TTC549 (cell line): ENCODE measurements around the gene PTK6.
"Not testable (repeated sequence)": the region's sequence is repeated elsewhere in the genome, so short reads cannot be mapped to it uniquely, and the experiment has no call there.

Experiments used
- FAIRE-seq: peaks from 2 replicates; lab custom pipeline; 2012; peaks lifted over from hg19 to GRCh38; lab: Jason Lieb, UNC

Gene PTK6

DNA sequence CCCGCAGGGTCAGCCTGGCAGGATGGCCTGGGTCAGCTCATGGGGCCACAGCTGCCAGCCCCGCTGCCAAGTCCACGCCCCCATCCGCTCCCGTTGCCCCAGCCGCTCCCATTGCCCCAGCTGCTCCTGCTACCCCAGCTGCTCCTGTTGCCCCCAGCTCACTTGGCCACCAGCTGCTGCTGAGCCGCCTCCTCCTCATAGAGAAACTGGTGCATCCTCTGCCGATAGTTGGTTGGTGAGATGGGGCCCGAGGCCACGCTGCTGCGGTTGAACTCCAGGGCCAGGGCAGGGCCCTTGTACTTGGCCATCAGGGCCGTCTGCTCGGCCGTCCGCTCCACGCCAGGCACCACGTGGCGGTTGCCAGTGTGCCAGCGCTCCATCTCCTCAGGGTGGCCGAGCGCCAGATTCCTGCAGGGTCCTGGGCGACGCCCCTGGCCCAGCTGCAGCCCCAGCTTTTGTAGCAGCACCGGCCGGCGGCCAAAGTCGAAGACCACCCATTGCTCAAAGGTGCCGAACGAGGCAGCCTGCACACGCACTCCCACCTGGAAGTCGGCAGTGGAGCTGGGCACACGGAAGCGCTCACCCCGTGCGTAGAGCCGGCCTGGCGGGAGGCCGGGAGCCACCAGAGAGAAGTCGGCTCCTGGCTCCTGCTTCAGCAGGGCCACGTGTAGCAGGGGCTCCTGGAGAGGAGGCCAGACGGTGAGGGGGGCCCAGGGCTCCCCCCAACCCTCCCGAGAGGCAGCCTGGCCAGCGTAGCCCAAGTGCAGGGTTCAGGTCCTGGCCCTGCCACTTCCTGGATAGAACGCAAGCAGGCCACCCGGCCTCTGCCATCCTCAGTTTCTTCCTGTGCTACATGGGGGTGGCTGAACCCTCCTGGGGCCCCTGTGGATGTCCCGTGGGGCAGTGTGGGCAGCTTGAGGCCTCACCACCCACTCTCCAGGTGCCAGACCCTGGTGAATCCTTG lies 32.1 kb upstream of the PTK6 start:
- no peak for FAIRE-seq

DNA sequence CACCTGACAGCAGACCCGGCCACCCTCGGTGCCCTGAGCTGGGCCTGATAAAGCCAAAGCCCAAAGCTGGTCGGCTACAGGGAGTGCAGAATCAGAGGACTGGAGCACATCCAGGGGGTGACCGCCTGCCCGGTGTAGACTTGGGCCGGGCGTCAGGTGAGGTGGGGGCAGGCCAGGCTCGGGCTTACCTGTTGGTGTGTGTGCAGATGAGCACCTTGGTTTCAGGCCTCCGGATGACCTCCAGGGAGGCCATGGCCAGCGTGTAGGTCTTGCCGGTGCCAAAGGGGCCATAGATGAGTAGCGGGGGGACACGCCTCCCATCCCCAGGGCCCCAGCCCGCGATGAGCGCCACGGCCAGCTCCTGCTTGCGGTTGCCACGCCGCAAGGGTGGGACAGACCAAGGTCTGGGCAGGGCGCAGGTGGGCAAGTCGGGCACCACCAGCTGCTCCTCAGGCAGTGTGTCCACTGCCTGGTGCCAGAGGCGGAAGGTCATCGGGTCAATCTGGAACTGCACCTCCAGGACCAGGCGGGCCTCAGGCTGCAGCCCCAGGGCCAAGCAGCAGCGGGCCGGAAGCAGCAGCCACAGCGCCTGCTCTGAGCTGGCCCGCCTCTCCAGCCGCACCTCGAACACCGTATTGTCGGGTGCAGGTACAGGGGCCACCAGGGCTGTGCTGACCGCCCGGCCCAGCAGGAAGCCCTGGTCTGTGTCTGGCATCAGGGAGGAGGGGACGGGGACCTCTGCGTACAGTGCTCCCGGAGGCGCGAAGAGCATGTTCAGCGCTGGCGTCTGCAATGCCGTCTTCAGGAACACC lies 31.2 kb upstream of the PTK6 start:
- no peak for FAIRE-seq

DNA sequence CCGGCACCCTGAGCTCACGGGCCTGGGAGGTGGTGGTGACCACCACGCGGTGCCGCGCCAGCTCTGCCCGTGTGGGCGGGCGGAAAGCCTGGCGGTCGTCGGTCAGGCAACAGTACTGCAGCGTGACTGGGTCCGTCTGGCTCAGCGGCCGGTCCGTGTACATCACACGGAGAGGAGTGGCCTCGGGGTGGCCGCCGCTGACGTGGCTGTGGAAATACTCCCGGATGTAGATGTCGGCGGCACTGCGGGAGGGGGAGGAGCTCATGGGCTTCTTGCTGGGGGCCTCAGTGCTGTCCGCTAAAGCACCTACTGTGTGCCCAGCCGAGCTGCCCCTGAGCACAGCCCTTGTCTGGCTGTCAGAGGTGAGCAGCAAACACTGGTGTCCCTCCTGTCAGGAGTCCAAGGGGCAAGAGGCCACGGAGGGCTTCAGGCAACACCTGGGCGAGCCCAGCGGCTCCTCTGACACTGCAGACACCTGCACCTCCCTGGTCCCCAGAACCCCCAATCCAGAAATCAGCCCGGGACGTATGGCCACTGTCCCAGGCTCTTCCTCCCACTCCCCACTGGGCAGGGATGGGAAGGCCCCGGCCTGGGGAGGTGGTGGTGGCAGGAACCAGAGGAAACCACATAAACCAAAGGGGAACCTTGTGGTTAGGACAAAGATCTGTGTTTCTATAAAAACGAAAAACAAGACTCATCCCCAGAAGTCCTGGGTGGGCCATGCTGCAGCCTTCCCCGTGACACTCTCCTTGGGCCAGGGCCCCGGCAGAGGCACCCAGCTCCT lies 30.4 kb upstream of the PTK6 start:
- no peak for FAIRE-seq

DNA sequence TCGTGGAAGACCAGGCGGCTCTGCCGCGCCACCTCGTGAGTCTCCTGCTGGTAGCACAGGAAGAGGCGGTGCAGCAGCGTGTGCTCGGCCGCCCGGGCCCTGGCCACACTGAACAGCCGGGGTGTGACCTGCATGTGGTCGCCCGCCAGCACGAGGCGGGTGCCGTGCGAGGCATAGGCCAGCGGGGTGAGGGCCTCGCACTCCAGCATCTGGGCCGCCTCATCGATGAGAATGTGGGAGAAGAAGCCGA lies 29.9 kb upstream of the PTK6 start:
- FAIRE-seq: no peak

DNA sequence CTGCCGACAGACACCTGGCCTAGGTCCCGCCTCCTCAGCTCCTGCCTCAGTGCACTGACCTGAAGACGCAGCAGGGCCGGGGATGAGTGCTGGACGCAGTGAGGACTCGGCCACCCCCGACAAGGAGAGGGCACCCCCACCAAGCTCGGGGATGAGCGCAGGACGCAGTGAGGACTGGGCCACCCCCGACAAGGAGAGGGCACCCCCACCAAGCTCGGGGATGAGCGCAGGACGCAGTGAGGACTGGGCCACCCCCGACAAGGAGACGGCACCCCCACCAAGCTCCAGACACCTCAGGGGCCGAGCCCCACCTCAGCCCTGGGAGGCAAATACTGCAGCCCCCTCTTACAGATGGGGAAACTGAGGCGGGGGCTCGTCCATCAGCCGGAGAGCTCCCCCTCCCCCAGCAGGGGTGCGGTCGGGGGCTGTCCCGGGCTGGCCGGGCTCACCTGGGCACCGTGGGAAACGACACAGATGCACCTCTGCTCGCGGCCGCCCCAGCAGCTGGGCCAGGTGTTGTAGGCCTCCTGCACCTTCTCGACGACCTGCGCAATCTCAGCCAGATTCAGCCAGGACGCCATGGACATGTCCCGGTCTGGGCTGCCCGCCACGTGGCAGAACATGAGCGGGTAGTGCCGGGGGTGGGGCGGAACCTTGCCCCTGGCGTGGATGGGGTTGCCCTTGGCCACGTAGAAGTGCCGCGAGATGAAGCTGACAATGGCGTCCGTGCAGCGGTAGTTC lies 29.4 kb upstream of the PTK6 start:
- no peak for FAIRE-seq

DNA sequence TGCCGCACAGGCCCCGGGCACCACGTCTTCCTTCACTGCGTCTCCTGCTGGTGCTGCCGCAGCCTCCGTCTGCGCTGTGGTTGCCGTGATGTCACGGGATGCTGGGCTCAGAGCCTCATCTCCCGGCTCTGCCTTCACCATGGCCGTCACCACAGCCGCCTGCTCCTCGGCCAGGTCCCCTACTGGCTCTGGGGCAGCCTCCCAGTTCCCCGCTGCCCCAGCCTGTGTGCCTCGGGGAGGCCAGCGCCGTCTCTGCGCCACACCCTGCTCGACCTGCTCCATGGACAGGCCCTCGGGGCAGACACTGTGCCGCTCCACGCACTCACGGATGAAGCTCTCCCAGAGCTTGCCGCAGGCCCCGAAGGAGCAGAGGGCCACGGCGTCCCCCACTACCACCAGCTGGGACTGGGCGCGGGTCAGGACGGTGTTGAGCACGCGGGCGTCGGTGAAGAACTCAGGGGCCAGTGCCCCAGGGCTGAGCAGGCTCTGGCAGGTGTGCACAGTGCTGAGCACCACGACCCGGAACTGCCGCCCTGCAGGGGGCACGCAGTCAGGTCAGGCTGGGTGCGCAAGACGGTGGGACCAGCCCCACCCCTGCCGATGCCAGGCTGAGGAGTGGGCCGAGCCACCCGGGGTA lies 28.6 kb upstream of the PTK6 start:
- FAIRE-seq: no peak

DNA sequence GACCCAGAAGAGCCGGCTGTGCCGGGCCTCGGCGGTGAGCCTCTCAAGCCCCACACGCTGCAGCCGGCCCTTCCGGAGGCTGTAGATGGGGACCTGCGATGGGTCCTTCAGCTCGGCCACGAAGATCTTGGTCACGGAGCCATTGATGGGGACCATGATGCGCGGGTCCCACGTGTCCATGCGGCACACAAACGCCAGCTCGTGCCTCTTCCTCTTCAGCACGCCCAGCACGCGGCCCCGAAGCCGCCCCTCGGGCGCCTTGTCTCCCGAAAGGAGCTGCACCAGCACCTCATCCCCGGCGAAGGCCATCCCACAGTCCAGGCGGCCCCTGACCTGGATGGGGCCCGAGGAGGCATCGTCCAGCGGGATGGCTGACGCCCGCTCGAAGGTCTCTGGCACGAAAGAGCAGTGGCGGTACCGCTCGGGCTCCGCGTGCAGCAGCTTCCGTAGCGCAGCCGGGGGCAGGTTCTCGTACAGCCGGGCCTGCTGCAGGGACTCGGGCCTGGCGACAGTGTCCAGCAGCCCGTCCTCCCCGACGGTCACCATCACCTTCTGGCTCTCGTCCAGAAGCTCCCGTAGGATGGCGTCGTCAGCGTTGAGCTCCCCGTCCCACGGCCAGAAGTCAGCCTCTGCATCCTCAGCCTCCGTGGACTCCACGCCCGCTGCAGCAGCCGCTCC lies 28.0 kb upstream of the PTK6 start:
- no peak for FAIRE-seq

DNA sequence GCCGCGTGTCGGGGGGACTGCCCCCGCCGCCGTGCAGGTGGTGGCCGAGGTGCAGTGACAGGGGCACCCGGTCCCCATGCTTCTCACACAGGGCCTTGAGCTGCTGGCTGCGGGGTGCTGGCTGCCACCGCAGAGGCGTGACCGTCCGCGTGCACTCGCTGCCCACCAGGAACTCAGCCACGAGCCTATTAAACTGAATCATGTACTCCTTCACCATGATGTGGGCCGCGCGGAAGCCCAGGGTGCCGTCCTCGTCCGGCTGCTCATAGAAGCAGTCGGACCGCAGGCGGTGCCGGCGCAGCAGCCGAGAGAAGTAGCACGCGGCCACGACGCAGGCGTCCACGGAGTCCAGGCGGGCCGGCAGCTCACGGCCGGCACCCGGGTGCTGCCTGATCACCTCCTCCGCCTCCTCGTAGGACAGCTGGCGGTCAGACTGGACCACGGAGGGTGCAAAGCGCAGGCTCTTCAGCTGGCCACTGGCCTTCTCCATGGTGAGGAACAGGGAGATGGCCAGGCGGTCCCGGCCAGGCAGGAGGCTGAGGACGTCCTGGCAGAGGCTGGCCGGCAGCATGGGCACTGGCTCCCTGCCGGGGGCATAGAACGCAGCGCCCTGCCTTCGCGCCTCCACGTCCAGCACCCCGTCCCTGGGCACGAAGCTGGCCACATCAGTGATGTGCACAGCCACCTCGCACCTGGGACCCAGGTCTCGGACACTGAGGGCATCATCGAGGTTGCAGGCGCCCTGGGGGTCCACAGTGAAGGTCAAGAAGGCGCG lies 27.0 kb upstream of the PTK6 start:
- FAIRE-seq: no peak

DNA sequence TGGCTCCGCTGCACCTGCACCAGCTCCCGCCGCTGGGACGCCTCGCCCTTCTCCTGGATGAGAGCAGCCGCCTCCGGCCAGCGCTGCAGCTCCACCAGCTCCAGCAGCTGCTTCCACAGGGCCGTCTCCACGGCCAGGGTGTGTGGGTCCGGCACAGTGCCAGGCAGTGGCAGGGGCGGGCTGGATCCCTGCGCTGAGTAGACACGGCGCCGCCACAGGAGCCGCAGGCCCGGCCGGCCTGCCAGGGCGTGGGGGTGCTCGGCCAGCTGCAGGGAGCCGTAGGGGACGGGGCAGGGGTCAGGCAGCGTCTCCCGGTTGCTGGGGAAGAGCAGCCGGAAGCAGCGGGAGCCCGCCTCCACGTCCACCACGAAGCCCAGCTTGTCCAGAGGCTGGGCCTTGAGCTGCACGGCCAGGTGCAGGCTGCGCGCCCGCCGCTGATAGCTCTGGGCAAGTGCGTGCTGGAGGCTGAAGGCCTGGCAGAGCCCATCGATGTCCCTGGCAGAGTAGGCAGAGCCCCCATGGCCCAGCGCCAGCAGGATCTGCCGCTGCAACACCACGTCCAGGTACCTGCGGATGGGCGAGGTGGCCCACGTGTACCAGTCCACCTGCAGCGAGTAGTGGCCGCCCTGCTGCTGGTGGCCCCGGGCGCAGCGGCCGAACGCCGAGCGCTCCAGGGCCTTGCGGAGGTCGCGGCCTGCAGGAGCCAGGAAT lies 26.2 kb upstream of the PTK6 start:
- no peak for FAIRE-seq

DNA sequence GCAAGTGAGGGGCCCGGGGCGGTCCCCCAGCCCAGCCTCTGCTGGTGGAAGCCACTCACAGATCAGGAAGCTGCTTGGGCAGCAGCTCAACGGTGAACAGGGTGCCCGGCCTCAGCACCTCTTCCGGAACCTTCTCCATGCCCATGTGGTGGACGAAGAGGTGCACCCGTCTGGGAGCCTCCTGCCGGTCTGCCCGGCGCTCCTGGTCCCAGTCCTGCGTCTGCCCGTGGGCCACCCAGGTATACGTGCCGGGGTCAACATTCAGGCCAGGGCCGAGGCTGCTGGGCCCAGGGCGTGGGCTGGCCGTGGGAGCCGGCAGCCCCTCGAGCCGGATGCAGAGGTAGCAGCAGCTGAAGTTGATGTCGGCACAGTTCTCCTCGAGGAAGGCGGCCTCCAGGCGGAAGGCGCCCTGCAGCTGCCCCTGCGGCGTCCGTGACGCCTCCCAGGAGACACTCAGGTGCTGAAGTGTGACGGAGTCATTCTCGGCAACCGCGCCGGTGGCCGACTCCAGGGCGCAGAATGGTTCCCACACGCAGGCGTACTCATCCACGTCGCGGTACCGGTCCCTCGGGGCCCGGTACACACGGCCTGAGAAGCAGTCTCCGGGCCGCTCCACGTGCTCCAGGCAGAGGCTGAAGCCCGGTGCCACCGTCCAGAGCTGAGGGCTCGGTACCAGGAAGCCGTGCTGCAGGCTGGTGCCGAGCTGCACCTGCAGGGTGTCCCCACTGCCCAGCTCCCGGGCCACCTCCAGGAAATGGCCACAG lies 25.5 kb upstream of the PTK6 start:
- no peak for FAIRE-seq

DNA sequence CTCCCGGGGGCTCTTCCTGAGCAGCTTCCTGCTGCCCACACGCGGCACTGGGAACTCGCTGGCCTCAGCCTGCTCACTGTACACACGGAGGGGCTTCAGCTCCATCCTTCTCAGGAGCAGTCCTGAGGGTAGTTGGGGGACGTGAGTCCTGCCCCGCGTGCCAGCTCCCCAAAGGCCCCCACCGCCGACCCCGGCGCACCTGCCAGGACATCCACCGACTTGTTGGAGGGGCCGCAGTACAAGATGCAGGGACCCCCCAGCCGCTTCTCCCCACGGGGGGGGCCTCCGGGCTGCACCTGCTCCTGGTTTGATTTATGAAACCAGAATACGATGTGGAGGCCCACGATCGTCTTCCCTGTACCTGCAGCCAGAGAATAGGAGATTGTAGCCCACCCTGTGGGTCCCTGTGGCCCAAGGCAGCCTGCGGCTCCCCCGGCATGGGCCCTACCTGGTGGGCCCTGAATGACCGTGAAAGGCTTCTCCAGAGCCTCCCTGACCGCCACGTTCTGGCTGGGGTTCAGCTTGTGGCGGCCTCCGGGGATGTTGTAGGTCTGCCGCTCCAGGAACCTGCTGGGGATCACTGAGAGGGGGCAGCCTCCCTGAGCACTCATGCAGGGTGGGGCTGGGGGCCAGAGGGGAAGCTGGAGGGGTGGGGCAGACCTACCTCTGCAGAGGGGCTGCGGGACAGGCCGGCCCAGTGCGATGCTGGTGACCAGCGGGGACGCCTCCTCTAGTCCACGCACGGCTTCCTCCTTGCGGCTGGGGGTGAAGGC lies 24.6 kb upstream of the PTK6 start:
- no peak for FAIRE-seq

DNA sequence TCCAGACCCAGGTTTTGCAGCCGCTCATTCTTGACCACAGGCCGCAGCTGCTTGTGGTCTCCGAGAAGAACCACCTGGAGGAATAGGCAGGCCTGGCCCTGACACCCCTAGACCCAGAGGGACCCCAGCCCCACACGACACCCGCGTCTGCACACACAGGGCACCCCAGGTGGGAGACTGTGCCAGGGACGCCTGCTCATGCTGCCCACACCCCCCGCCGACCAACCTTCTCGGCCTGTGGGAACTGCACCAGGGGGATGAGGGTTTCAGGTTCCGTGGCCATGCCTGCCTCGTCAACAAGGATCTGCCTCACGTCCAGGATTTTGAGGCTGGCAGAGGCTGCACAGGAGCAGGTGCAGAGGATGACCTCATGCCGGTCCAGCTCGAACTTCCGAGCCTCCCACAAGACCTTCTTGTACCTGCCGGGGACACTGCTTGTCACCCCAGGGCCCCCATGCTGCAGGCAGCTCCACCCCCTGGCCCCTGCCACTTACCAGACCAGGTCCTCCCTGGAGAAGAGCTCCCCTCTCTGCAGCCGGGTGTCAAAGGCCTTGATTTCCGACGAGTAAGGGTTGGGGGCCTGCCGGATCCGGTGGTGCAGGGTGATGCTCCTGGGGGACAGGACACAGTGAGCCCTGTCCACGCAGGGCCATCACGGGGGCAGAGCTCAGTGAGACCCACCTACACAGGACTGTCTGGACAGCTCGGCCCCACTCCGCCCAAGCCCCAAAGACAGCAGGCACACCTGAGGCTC lies 23.9 kb upstream of the PTK6 start:
- FAIRE-seq: no peak

DNA sequence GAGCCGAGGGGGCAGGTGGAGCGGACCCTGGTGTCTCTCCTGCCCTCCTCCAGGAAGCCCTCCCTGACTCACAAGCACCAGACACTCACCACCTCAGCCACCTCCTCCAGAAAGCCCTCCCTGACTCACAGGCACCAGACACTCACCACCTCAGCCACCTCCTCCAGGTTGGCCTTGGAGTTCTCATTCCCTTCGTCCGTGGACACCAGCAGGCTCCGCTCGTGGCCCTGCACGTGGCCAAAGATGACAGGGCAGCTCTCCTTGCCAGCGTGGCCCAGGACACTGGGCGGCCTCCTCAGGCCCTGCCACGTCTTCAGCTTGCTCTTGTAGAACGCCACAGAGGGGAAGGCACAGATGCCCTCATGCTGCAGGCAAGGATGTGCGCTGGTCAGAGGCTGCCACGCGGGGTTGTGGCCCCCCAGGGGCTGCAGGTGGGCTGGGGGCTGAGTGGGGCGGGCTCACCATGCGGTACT lies 23.2 kb upstream of the PTK6 start:
- FAIRE-seq: no peak

DNA sequence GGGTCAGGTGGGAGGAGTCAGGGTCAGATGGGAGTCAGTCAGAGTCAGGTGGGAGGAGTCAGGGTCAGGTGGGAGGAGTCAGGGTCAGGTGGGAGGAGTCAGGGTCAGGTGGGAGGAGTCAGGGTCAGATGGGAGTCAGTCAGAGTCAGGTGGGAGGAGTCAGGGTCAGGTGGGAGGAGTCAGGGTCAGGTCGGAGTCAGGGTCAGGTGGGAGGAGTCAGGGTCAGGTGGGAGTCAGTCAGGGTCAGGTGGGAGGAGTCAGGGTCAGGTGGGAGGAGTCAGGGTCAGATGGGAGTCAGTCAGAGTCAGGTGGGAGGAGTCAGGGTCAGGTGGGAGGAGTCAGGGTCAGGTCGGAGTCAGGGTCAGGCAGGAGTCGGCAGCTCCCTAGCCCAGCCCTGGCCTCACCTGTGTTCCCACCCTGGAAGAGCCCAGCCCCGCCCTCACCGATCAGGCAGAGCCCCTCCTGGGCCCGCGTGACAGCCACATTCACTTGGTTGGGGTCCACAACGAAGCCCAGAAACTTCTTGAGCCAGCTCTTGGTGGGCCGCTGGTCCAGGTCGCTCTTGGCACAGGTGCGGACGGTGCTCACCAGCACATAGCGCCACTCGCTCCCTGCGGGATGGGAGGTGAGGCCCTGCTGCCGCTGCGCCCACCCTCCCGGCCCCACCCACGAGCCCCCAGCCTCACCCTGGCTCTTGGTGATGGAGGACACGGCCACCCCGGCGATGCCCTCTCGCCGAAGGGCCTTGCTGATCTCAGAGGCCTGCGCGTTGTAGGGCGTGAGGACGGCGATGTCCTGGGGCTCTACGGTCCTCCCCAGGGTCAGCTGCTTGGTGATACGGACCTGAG lies 22.5 kb upstream of the PTK6 start:
- not testable (repeated sequence) for FAIRE-seq

DNA sequence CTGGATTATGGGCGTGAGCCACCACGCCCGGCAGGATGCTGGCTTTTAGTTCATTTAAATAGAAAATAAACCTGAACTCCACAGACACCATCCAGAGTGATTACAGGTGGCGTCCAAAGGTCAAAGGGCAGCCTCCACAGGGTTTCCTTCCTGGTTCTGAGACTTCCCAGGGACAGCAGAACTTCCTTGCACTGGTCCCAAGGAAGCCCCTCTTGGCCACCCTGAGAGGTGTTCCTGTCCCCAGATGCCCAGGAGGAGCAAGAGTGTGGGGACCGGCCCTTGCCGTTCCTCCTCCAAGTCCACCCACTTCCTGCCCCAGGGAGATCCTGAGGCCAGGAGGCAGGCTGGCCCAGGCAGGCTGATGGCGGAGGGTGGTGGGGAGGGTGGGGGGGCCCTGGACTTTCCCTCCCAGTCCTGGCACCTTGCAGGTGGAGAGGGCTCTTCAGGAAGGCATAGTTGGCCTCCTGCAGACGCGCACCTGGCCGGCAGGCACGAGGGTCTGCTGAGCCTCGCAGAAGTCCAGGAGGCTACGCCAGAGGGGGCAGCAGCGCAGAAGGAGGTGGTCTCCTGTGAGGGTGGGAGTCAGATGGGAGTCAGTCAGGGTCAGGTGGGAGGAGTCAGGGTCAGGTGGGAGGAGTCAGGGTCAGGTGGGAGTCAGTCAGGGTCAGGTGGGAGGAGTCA lies 21.8 kb upstream of the PTK6 start:
- FAIRE-seq: no peak

DNA sequence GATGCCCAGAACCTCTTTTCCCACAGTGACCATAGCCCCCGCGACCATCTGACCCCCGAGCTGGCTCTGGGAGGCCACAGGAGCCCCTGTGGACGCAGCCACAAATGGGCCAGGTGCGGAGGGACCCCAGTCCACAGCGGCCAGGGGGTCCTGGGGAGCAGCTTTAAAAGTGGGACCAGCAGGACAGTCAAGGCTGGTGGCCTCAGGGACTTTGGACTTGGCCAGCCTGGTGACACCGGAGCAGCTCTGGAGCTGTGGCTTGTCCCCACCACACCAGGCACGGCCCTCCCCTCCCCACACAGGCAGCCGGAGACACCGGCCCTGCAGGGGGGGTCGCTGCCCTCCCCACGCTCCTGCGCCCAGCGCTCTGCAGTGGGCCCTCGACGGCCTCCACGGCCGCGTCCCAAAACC lies 20.3 kb upstream of the PTK6 start:
- FAIRE-seq: no peak
